Fibroblast of the aortic adventitia (primary cell): ENCODE results near the gene NDUFA9. TPM values are rescaled to one million over a fixed set of nuclear protein-coding genes. Genes with fewer than 3 reads are reported as not detected.

Source experiments
- DNase-seq: peaks from one replicate; pipeline ENCODE4 v3.0.0-alpha.2; 2010; ENCODE audit warnings: low read depth
- H3K4me3 ChIP-seq: 2 replicates; pipeline ENCODE4 v1.5.1; 2011; ENCODE audit warnings: low read depth, mild to moderate bottlenecking, control low read depth, low read length, moderate library complexity
- total RNA-seq: library from RNA; depleted of rRNA; stranded (reverse); fragments of >200 nt; gene quantifications from 2 replicates; pipeline ENCODE4 v1.2.3, GENCODE V29; 2012; ENCODE audit warnings: low replicate concordance
- TF ChIP-seq, protein P1 (sequence below): IDR thresholded peaks from 2 replicates; pipeline ENCODE4 v1.5.1; 2011; ENCODE audit warnings: mild to moderate bottlenecking, low read length, control low read depth, inconsistent platforms; ENCODE audit not compliant: insufficient read depth

NDUFA9 gene
- total RNA-seq, result 57.7 and 80.9 TPM in 2 replicates

- peak; percentile 88 for DNase-seq
- TF ChIP-seq, protein P1, sequence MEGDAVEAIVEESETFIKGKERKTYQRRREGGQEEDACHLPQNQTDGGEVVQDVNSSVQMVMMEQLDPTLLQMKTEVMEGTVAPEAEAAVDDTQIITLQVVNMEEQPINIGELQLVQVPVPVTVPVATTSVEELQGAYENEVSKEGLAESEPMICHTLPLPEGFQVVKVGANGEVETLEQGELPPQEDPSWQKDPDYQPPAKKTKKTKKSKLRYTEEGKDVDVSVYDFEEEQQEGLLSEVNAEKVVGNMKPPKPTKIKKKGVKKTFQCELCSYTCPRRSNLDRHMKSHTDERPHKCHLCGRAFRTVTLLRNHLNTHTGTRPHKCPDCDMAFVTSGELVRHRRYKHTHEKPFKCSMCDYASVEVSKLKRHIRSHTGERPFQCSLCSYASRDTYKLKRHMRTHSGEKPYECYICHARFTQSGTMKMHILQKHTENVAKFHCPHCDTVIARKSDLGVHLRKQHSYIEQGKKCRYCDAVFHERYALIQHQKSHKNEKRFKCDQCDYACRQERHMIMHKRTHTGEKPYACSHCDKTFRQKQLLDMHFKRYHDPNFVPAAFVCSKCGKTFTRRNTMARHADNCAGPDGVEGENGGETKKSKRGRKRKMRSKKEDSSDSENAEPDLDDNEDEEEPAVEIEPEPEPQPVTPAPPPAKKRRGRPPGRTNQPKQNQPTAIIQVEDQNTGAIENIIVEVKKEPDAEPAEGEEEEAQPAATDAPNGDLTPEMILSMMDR, result no peak
- peak within 1 kb of the TSS; percentile 86 for H3K4me3 ChIP-seq
Observed at GRCh38 chr12:4648501-4649357, at the start of gene NDUFA9, which contains the start of gene AKAP3. Gene NDUFA9 (plus strand): TSS chr12:4649114. CDS start chr12:4649127, 13 bp downstream. Gene AKAP3 (minus strand): TSS chr12:4649051. CDS start chr12:4638196, 10,855 bp downstream.

GRCh38 chr12:4603421-4603820, 45.5 kb upstream of the NDUFA9 start:
- no peak for DNase-seq
- TF ChIP-seq, protein P1, result no peak
- no peak overlapping the region for H3K4me3 ChIP-seq

DNA sequence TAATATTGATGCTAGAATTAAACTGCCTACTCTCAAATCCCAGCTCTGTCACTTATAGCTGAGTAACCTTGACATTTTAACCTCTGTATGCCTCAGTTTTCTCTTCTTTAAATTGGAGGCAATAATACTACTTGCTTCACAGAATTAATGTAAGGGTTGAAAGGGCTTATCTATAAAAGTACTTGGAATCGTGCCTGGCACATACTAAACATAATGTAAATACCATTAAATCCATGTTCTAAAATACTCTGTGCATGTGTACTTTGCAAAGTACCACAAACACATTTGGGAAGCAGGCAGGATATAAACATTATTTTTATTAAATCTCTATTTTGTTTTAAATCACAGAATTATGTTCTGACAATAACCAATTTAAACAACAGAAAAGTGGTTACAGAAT, 45.0 kb upstream of the NDUFA9 start:
- H3K4me3 ChIP-seq, result no peak overlapping the region
- no peak for DNase-seq
- TF ChIP-seq, protein P1, result no peak

GRCh38 chr12:4604684-4605193, 44.2 kb upstream of the NDUFA9 start:
- peak; percentile 90 for DNase-seq
- TF ChIP-seq, protein P1, result peak; percentile 100
- H3K4me3 ChIP-seq, result peak overlapping the region; percentile 88

DNA sequence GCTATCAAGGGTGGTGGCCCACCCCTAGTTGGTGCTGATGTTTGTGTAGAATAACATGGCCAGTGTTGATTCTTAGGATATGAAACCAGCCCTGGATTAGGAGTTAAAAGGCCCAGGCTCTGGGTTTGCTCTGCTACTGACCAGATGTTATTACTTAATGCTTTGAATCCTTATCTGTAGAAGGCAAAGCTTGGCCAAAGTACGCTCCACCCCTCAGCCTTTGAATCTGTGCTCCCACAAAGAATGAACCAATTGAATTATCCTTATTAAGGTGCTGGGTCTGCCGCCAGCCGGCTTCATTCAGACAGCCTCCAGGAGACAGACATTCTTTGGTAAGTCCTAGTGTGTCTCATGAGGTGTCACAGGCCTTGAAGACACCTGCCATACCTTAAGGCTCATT, 41.9 kb upstream of the NDUFA9 start:
- peak; percentile 54 for DNase-seq
- TF ChIP-seq, protein P1, result no peak

GRCh38 chr12:4609071-4609470, 39.8 kb upstream of the NDUFA9 start:
- TF ChIP-seq, protein P1, result no peak

More for the DNA sequence above, 41.9 kb upstream of the NDUFA9 start:
- no peak overlapping the region for H3K4me3 ChIP-seq

More at GRCh38 chr12:4609071-4609470, 39.8 kb upstream of the NDUFA9 start:
- no peak for DNase-seq
- H3K4me3 ChIP-seq, result no peak overlapping the region
